ENCODE measurements around the gene CASP2.

- no peak for TF ChIP-seq EZH2 (IDR thresholded peaks at IDR 0.05; ENCODE audit: insufficient read depth, poor library complexity, severe bottlenecking)
- TF ChIP-seq EZH2phosphoT487 (IDR thresholded peaks at IDR 0.05; ENCODE audit: insufficient read depth, low read depth), result no peak
Observed at GRCh38 chr7:143295870-143296269, 7.7 kb downstream of the CASP2 start.

Measured in GM23248 (cell line).